GM18517 (cell line): Measurements from ENCODE around the gene ST8SIA6.
"Not testable (repeated sequence)": the region's sequence is repeated elsewhere in the genome, so short reads cannot be mapped to it uniquely, and the experiment has no call there.

Experiments
- ATAC-seq: cut with Tn5 transposase; IDR thresholded peaks from one replicate; pipeline ENCODE4 v1.9.1; 2021; ENCODE audit warnings: mild to moderate bottlenecking, moderate library complexity; ENCODE audit not compliant: unreplicated experiment

Gene ST8SIA6

GRCh38 chr10:17427666-17428350 lies 26.6 kb downstream of the ST8SIA6 start:
- ATAC-seq: no peak

GRCh38 chr10:17427201-17427600 lies 27.2 kb downstream of the ST8SIA6 start:
- no peak for ATAC-seq

GRCh38 chr10:17426263-17426750 lies 28.1 kb downstream of the ST8SIA6 start:
- ATAC-seq: no peak

- no peak for ATAC-seq
Observed at GRCh38 chr10:17425584-17426262, 28.7 kb downstream of the ST8SIA6 start.

GRCh38 chr10:17423632-17424186 lies 30.7 kb downstream of the ST8SIA6 start:
- ATAC-seq: no peak

- no peak for ATAC-seq
Observed at GRCh38 chr10:17422931-17423330, 31.5 kb downstream of the ST8SIA6 start.

- ATAC-seq: no peak
Observed at GRCh38 chr10:17418249-17418648, 36.1 kb downstream of the ST8SIA6 start.

GRCh38 chr10:17416442-17417211 lies 37.8 kb downstream of the ST8SIA6 start:
- ATAC-seq: no peak

- no peak for ATAC-seq
Observed at GRCh38 chr10:17415046-17415658, 39.2 kb downstream of the ST8SIA6 start.

GRCh38 chr10:17414484-17414883 lies 39.9 kb downstream of the ST8SIA6 start:
- ATAC-seq: no peak

- ATAC-seq: no peak
Observed at GRCh38 chr10:17413876-17414275, 40.5 kb downstream of the ST8SIA6 start.

GRCh38 chr10:17412323-17412722 lies 42.1 kb downstream of the ST8SIA6 start:
- ATAC-seq: no peak

GRCh38 chr10:17410907-17411306 lies 43.5 kb downstream of the ST8SIA6 start:
- ATAC-seq: no peak

GRCh38 chr10:17409170-17409733 lies 45.1 kb downstream of the ST8SIA6 start:
- ATAC-seq: no peak

GRCh38 chr10:17407047-17407446 lies 47.3 kb downstream of the ST8SIA6 start:
- ATAC-seq: no peak

- ATAC-seq: no peak
Observed at GRCh38 chr10:17406036-17406834, 48.2 kb downstream of the ST8SIA6 start.

- no peak for ATAC-seq
Observed at GRCh38 chr10:17403161-17403560, 51.2 kb downstream of the ST8SIA6 start.

GRCh38 chr10:17402040-17402439 lies 52.4 kb downstream of the ST8SIA6 start:
- ATAC-seq: not testable (repeated sequence)

GRCh38 chr10:17396004-17396403 lies 58.4 kb downstream of the ST8SIA6 start:
- no peak for ATAC-seq

- no peak for ATAC-seq
Observed at GRCh38 chr10:17394854-17395253, 59.5 kb downstream of the ST8SIA6 start.
